Measurements from ENCODE around the gene GORAB. TPM values are rescaled to one million over a fixed set of nuclear protein-coding genes. Genes with fewer than 3 reads are reported as not detected.

Gene GORAB
- total and polyA plus RNA-seq, 2 of the 4 experiments (the other 2 are of a cell fraction) = 11.3 to 14.0 TPM

GRCh38 chr1:170601866-170602265 lies 69.9 kb downstream of the GORAB start:
- Histone ChIP-seq H4K20me1 (ENCODE audit: insufficient read depth, low read length) (no peaks in the 10 kb centered on the region), H3K27ac (ENCODE audit: insufficient read depth, low read length) (no peak overlapping the region), H4K8ac (ENCODE audit: low read depth in 2 of 2, low read length in 2 of 2) (no peak overlapping the region), H3K36me3 (ENCODE audit: control insufficient read depth, insufficient read depth, low read length) (no peaks in the 10 kb centered on the region), H2BK15ac (ENCODE audit: low read depth, low read length) (no peak overlapping the region), H3K4ac (ENCODE audit: low read depth, low read length) (no peak overlapping the region), H3K18ac (ENCODE audit: low read depth, low read length) (no peak overlapping the region), H3K4me3 (ENCODE audit: insufficient read depth, low read depth, low read length) (no peak overlapping the region), H3K27me3 (ENCODE audit: control insufficient read depth, insufficient read depth, low read length) (no peaks in the 10 kb centered on the region), H3K56ac (ENCODE audit: extremely low read depth, insufficient read depth, low read length) (no peak overlapping the region), H2AFZ (replicated peaks; ENCODE audit: low read length, poor library complexity) (no peak overlapping the region), H3K4me1 (ENCODE audit: control insufficient read depth, insufficient read depth, low read length) (0 out of 2 replicates have a peak, but pooled peaks cover 2% of the 10 kb centered on the region), H3K79me1 (ENCODE audit: low read depth in 1 of 2, low read length in 2 of 2) (no peaks in the 10 kb centered on the region), H4K91ac (ENCODE audit: insufficient read depth, low read depth, low read length) (no peak overlapping the region), H3K23ac (ENCODE audit: low read depth, low read length) (no peak overlapping the region), H2BK20ac (ENCODE audit: low read depth, low read length) (no peak overlapping the region), H3K9me3 (ENCODE audit: control insufficient read depth, insufficient read depth, low read length) (peaks cover 4% of the 10 kb centered on the region), H3K9me1 (ENCODE audit: insufficient read depth, low read length) (no peaks in the 10 kb centered on the region), H2BK120ac (ENCODE audit: low read depth, low read length) (no peak overlapping the region), H3K4me2 (ENCODE audit: low read depth, low read length) (no peak overlapping the region), H3K9ac (ENCODE audit: low read depth, low read length) (no peak overlapping the region), H3K14ac (replicated peaks; ENCODE audit: low read depth, low read length) (no peak overlapping the region), H2AK9ac (replicated peaks; ENCODE audit: low read depth, low read length, poor library complexity) (no peak overlapping the region), H2BK5ac (ENCODE audit: low read depth, low read length, poor library complexity, severe bottlenecking) (no peak overlapping the region), H2AK5ac (ENCODE audit: low read depth, low read length) (no peak overlapping the region), H4K5ac (ENCODE audit: low read depth, low read length) (no peak overlapping the region)
- dilution Hi-C loops (cut with HindIII; ENCODE audit: low sequenced_read_pairs, unreplicated experiment) = no loop called here
- BruUV-seq (replicated peaks) = no TSS peak
- WGBS, 2 experiments (ENCODE audit: extremely low coverage in 2 of 2, insufficient read length in 1 of 2) = no CpG with 5 or more reads among the region's 1 CpG
- intact Hi-C loops (cut with micrococcal nuclease) = no loop called here
- TF ChIP-seq BHLHE40 (IDR thresholded peaks at IDR 0.05; ENCODE audit: low read depth, low read length) (no peak), CEBPB (IDR thresholded peaks at IDR 0.05; ENCODE audit: low read depth, low read length) (no peak), POLR2A (IDR thresholded peaks at IDR 0.05; ENCODE audit: low read depth, low read length) (no peak)
- ATAC-seq (ENCODE audit: low read depth) (no peak), DNase-seq (no peak)
- CTCF ChIA-PET = no interaction called here
- POLR2A ChIA-PET (ENCODE audit: unreplicated experiment) = no interaction called here
- in situ Hi-C loops (cut with MboI; ENCODE audit: low sequenced_read_pairs) = no loop called here

Other genes starting within 250 kb of the GORAB start
- gene PRRX1, start 132.0 kb downstream of the GORAB start, total RNA-seq (2012; rRNA removed) = 65.4 and 82.8 TPM in 2 replicates
- 50.0 and 54.7 TPM in 2 replicates for gene PRRX1, start 132.0 kb downstream of the GORAB start, polyA plus RNA-seq (2012; rRNA removed)